NCI-H2196 treated with DMSO at 0.1 percent for 48 hours (cell line): ENCODE measurements around the gene CADM3.

Experiments used
- DNase-seq: peaks from one replicate; lab custom pipeline; 2025; ENCODE audit not compliant: unreplicated experiment; lab: John Stamatoyannopoulos, UW

Gene CADM3

GRCh38 chr1:159173320-159173719 lies 1.9 kb downstream of the CADM3 start:
- no peak for DNase-seq

- no peak for DNase-seq
Measured at GRCh38 chr1:159175571-159175970, 4.2 kb downstream of the CADM3 start.

GRCh38 chr1:159177272-159177907 lies 6.0 kb downstream of the CADM3 start:
- no peak for DNase-seq

- no peak for DNase-seq
Measured at GRCh38 chr1:159179906-159180305, 8.5 kb downstream of the CADM3 start.

GRCh38 chr1:159180516-159180915 lies 9.1 kb downstream of the CADM3 start:
- no peak for DNase-seq

- no peak for DNase-seq
Measured at GRCh38 chr1:159181328-159182024, 10.1 kb downstream of the CADM3 start.

GRCh38 chr1:159184201-159184600 lies 12.8 kb downstream of the CADM3 start:
- DNase-seq, result no peak

- no peak for DNase-seq
Measured at GRCh38 chr1:159185121-159185520, 13.7 kb downstream of the CADM3 start.

- no peak for DNase-seq
Measured at GRCh38 chr1:159187033-159187432, 15.6 kb downstream of the CADM3 start.

GRCh38 chr1:159187647-159188374 lies 16.4 kb downstream of the CADM3 start:
- DNase-seq, result no peak

- no peak for DNase-seq
Measured at GRCh38 chr1:159188375-159188788, 17.0 kb downstream of the CADM3 start.

- no peak for DNase-seq
Measured at GRCh38 chr1:159190441-159190840, 19.0 kb downstream of the CADM3 start.

- no peak for DNase-seq
Measured at GRCh38 chr1:159196543-159196942, 25.1 kb downstream of the CADM3 start.

- DNase-seq, result peak; percentile 4
Measured at GRCh38 chr1:159197561-159198557, 26.4 kb downstream of the CADM3 start.

- no peak for DNase-seq
Measured at GRCh38 chr1:159199901-159200300, 28.5 kb downstream of the CADM3 start.

- DNase-seq, result no peak
Measured at GRCh38 chr1:159200769-159201168, 29.4 kb downstream of the CADM3 start.

GRCh38 chr1:159201642-159202041 lies 30.2 kb downstream of the CADM3 start:
- no peak for DNase-seq

GRCh38 chr1:159203610-159204009 lies 32.2 kb downstream of the CADM3 start:
- DNase-seq, result no peak

GRCh38 chr1:159204161-159205141 lies 33.0 kb downstream of the CADM3 start, which contains the start of gene ACKR1:
ACKR1 (plus strand) TSS chr1:159204875; CDS start chr1:159204960, 85 bp downstream.
- no peak for DNase-seq

GRCh38 chr1:159205225-159205624 lies 33.8 kb downstream of the CADM3 start:
- no peak for DNase-seq
